OCI-LY7 (cell line): Measurements from ENCODE around the gene STIP1. TPM values are rescaled to one million over a fixed set of nuclear protein-coding genes. Genes with fewer than 3 reads are reported as not detected.

ENCODE experiments used
- BruUV-seq: library from RNA; stranded (reverse); fragments of 400-500 nt; replicated peaks from 2 replicates; lab custom pipeline; 2021; lab: Mats Ljungman, UMichigan
- CTCF ChIA-PET: fragments of 300-600 bp; sonication (Branson Sonifier 250); formaldehyde crosslinking; loops from one replicate; lab custom pipeline; 2022; ENCODE audit warnings: antibody characterized with exemption; ENCODE audit not compliant: unreplicated experiment; lab: Charles Lee
- POLR2A ChIA-PET: fragments of 300-600 bp; sonication (Branson Sonifier 250); formaldehyde crosslinking; loops from one replicate; lab custom pipeline; 2022; ENCODE audit warnings: antibody characterized with exemption; lab: Charles Lee
- DNase-seq: peaks from one replicate; pipeline ENCODE4 v3.0.0-alpha.2; 2015; ENCODE audit warnings: low spot score
- H2AFZ ChIP-seq: fragments of 200-600 bp; sonication (generic), shearing (Covaris generic); 2 replicates; pipeline ENCODE4 v1.6.1; 2014; ENCODE audit warnings: mild to moderate bottlenecking, antibody characterized with exemption, low read length, moderate library complexity
- H3K27ac ChIP-seq: fragments of 200-600 bp; sonication (generic); 2 replicates; pipeline ENCODE4 v1.5.1; 2014; ENCODE audit warnings: mixed run types, low read depth, mild to moderate bottlenecking, moderate library complexity, low read length, inconsistent platforms; ENCODE audit not compliant: poor library complexity, severe bottlenecking
- H3K36me3 ChIP-seq: fragments of 200-600 bp; sonication (generic); 2 replicates; pipeline ENCODE4 v1.6.1; 2014; ENCODE audit warnings: mild to moderate bottlenecking, antibody characterized with exemption, low read length, moderate library complexity, mixed read lengths; ENCODE audit not compliant: insufficient read depth
- H3K4me1 ChIP-seq: fragments of 200-600 bp; sonication (generic); 2 replicates; pipeline ENCODE4 v1.5.1; 2014; ENCODE audit warnings: mild to moderate bottlenecking, low read length; ENCODE audit not compliant: insufficient read depth, poor library complexity, severe bottlenecking
- H3K4me2 ChIP-seq: fragments of 200-600 bp; sonication (generic); 2 replicates; pipeline ENCODE4 v1.6.1; 2014; ENCODE audit warnings: mild to moderate bottlenecking, low read length
- H3K4me3 ChIP-seq: fragments of 200-600 bp; sonication (generic); 2 replicates; pipeline ENCODE4 v1.5.1; 2014; ENCODE audit warnings: mild to moderate bottlenecking, low read depth, low read length; ENCODE audit not compliant: poor library complexity, severe bottlenecking
- H3K79me2 ChIP-seq: fragments of 200-600 bp; sonication (generic); 2 replicates; pipeline ENCODE4 v1.6.1; 2016; ENCODE audit warnings: low read depth, mild to moderate bottlenecking, low read length, moderate library complexity, mixed read lengths; ENCODE audit not compliant: insufficient read depth
- H3K9me2 ChIP-seq: fragments of 200-600 bp; sonication (generic); 2 replicates; pipeline ENCODE4 v1.6.1; 2016; ENCODE audit warnings: mild to moderate bottlenecking, low read length, mixed read lengths; ENCODE audit not compliant: insufficient read depth
- H3K9me3 ChIP-seq: fragments of 200-600 bp; sonication (generic); 2 replicates; pipeline ENCODE4 v1.6.1; 2014; ENCODE audit warnings: mild to moderate bottlenecking, mixed run types, low read length, mixed read lengths
- H4K20me1 ChIP-seq: fragments of 200-600 bp; sonication (generic); 2 replicates; pipeline ENCODE4 v1.6.1; 2014; ENCODE audit warnings: mild to moderate bottlenecking, antibody characterized with exemption, low read length, moderate library complexity, mixed read lengths; ENCODE audit not compliant: insufficient read depth
- CTCF ChIP-seq: fragments of 200-600 bp; sonication (generic); conservative IDR thresholded peaks from 2 replicates; pipeline ENCODE4 v1.5.1; 2014; ENCODE audit warnings: mild to moderate bottlenecking, antibody characterized with exemption, low read length, moderate library complexity, mixed read lengths
- EZH2phosphoT487 ChIP-seq: fragments of 200-600 bp; sonication (generic); IDR thresholded peaks from 2 replicates; pipeline ENCODE4 v1.6.1; 2018; ENCODE audit warnings: low read depth, borderline replicate concordance, mild to moderate bottlenecking, mixed run types, antibody characterized with exemption, low read length, moderate library complexity, mixed read lengths
- intact Hi-C: fragments of 100-400 bp; cut with micrococcal nuclease; formaldehyde crosslinking; loops from one replicate; pipeline ENCODE4 v1.10.0; 2022; ENCODE audit not compliant: unreplicated experiment
- total RNA-seq, 2 experiments: library from RNA; depleted of rRNA in 1 of 2; stranded (reverse); fragments of >200 nt in 1 of 2; shearing (Covaris generic) in 1 of 2; gene quantifications; 2 replicates each; pipeline ENCODE4 v1.2.3, GENCODE V29; 2014 to 2022

STIP1 gene
- total RNA-seq, 2 experiments from 2014 or later = 240 to 271 TPM

DNA sequence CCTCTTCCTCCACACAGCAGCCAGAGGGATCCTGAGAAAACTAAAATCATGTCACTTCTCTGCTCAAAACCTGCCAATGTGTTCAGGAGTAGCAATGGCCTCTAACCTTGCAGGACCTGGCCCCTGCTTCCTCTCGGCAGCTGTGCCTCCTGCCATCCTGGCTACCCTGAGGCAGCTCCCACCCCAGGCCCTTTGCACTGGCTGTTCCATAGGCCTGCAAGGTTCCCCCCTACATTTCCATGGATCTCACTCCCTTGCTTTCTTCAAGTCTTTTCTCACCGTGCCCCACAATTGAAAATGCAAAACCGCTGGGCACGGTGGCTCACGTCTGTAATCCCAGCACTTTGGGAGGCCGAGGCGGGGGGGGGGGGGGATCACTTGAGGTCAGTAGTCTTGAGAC, 2.1 kb upstream of the STIP1 start:
- BruUV-seq = no TSS peak
- H3K9me2 ChIP-seq = no peaks in the 10 kb centered on the region
- peak overlapping the region; percentile 85 for H3K4me2 ChIP-seq
- peaks cover 8% of the 10 kb centered on the region; the same call in 1 of the 2 replicates for H4K20me1 ChIP-seq
- H3K4me1 ChIP-seq = peaks cover 34% of the 10 kb centered on the region
- ChIA-PET CTCF (no interaction called here), POLR2A (interaction anchor here (0.6 to 3.6 kb wide), 3 partner anchors 9 to 206 kb away, joined by 3 to 28 read pairs (median 3); partner anchors contain the start of gene FERMT3)
- H3K9me3 ChIP-seq = no peaks in the 10 kb centered on the region
- peak overlapping the region; percentile 75 for H3K4me3 ChIP-seq
- intact Hi-C loops = loop anchor here (2.0 kb wide), 1 partner anchor 23 kb away; the partner anchor contains the start of gene FERMT3
- H3K36me3 ChIP-seq = peaks cover 6% of the 10 kb centered on the region
- no peak for TF ChIP-seq CTCF
- H2AFZ ChIP-seq = no peak overlapping the region
- H3K27ac ChIP-seq = no peak overlapping the region
- DNase-seq = no peak
- peaks cover 22% of the 10 kb centered on the region for H3K79me2 ChIP-seq

DNA sequence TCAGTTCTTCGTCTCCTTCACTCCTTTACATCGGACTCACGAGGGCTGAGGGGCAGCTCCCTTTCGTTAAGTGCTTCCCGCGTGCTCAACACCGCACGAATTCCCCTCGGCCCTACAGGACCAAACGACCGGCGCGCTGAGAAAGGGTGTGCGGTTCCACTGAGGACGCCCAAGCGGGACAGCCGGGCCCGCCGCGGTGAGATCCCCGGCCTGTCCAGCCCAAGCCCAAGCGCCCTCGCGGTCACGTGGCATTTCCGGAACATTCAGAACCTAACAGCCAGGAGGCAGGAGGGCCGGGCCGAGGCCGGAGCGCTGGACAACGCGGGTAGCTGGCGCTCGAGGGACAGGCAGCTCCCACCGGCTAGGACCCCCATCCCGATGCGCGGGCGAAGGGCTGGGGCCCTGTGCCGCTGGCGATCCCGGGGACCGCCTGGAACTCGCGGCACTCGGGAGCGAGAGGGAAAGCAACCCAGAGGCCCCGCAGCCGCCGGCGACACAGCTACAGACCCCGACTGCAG, 737 bp upstream of the STIP1 start:
- Histone ChIP-seq H3K27ac (peak overlapping the region; percentile 59), H2AFZ (peak overlapping the region; percentile 4; the same call in 1 of the 2 replicates), H3K9me3 (no peaks in the 10 kb centered on the region), H3K36me3 (no peaks in the 10 kb centered on the region; the same call in none of the 2 replicates), H3K4me3 (peak overlapping the region; percentile 75), H3K4me2 (peak overlapping the region; percentile 85), H4K20me1 (peaks cover 16% of the 10 kb centered on the region; the same call in 1 of the 2 replicates), H3K9me2 (no peaks in the 10 kb centered on the region), H3K4me1 (peaks cover 34% of the 10 kb centered on the region), H3K79me2 (peaks cover 22% of the 10 kb centered on the region)
- intact Hi-C loops = loop anchor here (2.0 to 5.0 kb wide), 2 partner anchors 22 to 117 kb away; partner anchors contain the start of genes CATSPERZ and FERMT3
- no peak for TF ChIP-seq EZH2phosphoT487
- no peak for TF ChIP-seq CTCF
- peak; percentile 55 for DNase-seq
- ChIA-PET CTCF (interaction anchor here (0.6 to 0.9 kb wide), 2 partner anchors 341 to 1539 kb away, joined by 3 to 7 read pairs; partner anchors contain the start of gene GANAB), POLR2A (interaction anchor here (0.6 to 3.6 kb wide), 8 partner anchors 11 to 1727 kb away, joined by 3 to 28 read pairs (median 3); partner anchors contain the start of gene FERMT3)
- BruUV-seq = TSS peak; percentile 76
